SKM-1 (cell line): ENCODE results near the gene CTDSP2.
"Not testable (repeated sequence)": the region's sequence is repeated elsewhere in the genome, so short reads cannot be mapped to it uniquely, and the experiment has no call there.

Experiments
- DNase-seq: peaks from one replicate; lab custom pipeline; 2025; ENCODE audit not compliant: unreplicated experiment; lab: John Stamatoyannopoulos, UW

CTDSP2 gene

DNA sequence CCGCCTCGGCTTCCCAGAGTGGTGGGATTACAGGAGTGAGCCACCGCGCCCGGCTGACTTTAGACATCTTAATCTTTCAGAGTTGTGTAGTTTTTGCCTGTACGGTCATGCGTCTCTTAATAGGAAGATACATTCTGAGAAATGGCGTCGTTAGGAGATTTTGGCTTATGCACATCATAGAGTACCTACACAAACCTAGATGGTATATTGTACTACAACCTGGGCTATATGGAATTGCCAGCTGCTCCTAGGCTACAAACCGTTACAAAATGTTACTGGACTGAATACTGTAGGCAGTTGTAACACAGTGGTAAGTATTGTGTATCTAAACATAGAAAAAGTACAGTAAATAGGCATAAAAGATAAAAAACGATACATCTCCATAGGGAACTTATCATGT lies 62.7 kb downstream of the CTDSP2 start:
- no peak for DNase-seq

DNA sequence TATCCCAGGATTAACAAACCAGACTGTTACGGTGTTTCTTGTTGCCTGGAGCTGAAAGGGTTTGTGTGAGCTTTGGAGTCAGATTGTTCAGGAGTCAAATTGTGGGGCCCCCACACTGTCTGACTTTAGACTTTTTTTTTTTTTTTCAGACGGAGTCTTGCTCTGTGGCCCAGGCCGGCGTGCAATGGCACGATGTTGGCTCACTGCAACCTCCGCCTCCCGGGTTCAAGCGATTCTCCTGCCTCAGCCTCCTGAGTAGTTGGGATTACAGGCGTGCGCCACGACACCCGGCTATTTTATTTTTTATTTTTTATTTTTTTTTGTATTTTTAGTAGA lies 63.1 kb downstream of the CTDSP2 start:
- DNase-seq: no peak

GRCh38 chr12:57782608-57783465 lies 63.7 kb downstream of the CTDSP2 start, which contains the start of gene TSFM:
TSS of gene TSFM (plus strand) at chr12:57782787. CDS start at chr12:57782802, 15 bp downstream.
- DNase-seq: peak; percentile 48

DNA sequence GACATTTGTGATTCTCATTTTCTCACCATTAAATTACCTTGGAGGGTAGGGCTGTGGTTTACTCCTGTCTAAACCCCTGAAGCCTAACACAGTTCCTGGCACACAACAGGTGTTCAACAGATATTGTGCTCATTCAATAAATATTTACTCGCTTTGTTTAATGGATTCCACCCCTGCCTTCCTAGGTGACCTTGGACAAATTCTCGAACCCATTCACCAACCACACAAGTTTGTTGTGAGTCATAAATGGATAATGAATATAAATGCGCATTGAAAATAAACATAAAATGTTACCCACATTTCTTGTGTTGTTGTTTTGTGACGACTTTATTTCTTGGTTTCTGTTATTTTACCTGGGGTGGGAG lies 64.3 kb downstream of the CTDSP2 start:
- no peak for DNase-seq

DNA sequence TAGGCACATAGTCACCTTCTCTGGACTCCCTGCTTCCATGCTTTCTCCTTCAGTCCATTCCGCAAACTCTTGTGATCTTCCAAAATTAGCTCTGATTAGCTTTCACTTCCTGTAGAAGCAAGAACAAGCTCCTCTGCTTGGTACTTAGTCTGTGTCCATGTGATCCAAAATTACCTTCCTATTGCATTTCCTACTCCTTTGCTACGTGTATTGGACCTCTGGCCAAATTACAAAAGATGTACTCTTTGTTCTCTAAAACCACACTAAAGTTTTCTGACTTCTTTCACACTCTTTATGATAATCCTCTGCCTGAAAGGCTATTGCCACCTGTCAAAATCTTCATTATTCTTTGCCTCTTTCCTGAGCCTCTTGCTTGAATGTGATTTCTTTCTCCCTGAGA lies 64.7 kb downstream of the CTDSP2 start:
- no peak for DNase-seq

GRCh38 chr12:57781244-57781643 lies 65.3 kb downstream of the CTDSP2 start:
- DNase-seq: no peak

DNA sequence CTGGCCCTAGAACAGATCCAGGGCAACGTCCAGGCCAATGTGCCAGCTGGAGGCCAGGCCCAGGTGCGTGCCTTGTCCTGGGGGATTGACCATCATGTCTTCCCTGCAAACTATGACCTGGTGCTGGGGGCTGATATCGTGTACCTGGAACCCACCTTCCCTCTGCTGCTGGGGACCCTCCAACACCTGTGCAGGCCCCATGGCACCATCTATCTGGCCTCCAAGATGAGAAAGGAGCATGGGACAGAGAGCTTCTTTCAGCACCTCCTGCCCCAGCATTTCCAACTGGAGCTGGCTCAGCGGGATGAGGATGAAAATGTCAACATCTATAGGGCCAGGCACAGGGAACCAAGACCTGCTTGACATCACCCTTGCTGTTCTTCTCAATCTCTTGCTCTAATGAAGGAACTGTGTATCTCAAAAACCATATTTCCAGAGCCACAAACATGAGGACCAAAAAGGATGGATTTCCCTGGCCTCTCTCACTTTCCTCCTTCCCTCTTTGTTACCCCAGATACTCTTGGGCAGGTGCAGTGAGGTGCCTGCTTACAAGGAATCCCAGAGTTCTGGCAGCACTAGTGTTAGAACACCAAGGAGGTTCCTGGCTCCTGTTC lies 66.1 kb downstream of the CTDSP2 start:
- DNase-seq: no peak

DNA sequence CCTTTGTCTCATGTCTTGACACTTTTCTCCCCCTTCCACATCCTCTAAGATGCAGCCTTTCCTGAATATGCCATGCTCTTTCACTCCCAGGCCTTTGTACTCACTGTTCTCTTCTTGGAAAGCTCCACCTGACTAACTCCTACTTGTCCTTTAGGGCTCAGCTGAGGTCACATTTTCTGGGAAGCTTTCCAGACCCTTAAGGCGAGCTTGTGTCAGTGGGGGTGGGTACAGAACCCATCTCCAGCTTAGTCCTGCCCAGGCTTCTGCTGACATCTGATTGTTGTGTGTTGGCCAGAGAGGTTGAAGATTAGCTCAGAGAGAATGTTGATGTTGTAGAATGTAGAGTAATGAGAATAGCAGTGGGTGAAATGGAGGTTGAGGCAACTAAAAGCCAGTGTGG lies 66.8 kb downstream of the CTDSP2 start:
- no peak for DNase-seq

DNA sequence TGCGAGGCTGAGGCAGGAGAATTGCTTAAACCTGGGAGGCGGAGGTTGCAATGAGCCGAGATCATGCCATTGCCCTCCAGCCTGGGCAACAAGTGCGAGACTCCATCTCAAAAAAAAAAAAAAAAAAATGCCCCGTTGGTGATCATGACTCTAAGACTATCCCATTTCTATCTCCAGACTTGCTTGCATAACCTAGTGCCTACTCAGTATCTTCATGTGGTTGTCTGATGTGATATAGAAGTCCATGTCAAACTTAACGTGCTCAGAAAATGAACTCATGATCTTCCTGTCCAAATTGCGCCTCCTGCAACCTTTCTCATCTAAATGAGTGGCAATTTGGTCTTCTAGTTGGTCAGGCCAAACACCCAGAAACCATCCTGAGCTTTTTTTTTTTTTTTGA lies 68.6 kb downstream of the CTDSP2 start:
- DNase-seq: no peak

DNA sequence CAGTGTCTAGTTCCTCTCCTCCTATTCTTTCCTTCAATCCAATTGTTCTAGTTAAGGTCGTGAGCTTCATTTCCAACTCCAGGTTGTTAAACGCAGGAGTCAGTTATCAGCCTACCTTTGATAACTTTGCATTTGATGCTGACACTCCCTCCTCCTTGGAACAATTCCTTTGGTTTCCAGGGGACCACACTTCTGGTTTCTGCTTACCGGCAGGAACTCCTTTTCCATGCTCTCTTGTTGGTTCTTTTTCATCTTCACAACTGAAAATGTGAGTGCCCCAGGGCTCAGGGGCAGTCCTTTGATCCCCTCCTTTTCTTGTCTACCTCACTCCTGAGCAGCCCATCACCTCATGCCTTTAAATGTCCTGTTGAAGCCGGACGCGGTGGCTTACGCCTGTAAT lies 69.2 kb downstream of the CTDSP2 start:
- DNase-seq: no peak

- no peak for DNase-seq
These were observed 70.3 kb downstream of the CTDSP2 start for GRCh38 chr12:57776247-57776587.

- DNase-seq: peak; percentile 57
These were observed 70.8 kb downstream of the CTDSP2 start for GRCh38 chr12:57775563-57776246.

GRCh38 chr12:57775044-57775443 lies 71.5 kb downstream of the CTDSP2 start:
- DNase-seq: no peak

DNA sequence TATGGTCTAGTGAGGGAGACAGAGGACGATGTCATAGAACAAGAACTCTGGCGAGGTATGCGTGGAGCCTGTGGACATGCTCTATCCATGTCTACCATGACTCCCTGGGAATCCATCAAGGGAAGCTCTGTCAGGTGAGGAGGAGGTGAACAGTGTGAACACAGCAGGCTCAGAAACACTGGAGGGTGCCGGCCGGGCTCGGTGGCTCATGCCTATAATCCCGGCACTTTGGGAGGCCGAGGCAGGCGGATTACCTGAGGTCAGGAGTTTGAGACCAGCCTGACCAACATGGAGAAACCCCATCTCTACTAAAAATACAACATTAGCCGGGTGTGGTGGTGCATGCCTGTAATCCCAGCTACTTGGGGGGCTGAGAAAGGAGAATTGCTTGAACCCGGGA lies 71.9 kb downstream of the CTDSP2 start:
- DNase-seq: not testable (repeated sequence)

GRCh38 chr12:57772429-57773322 lies 73.9 kb downstream of the CTDSP2 start, which contains the start of gene EEF1AKMT3:
TSS of gene EEF1AKMT3 (plus strand) at chr12:57772614. CDS start at chr12:57772725, 111 bp downstream.
- no peak for DNase-seq

GRCh38 chr12:57771873-57772428 lies 74.6 kb downstream of the CTDSP2 start, which contains the start of gene METTL1:
TSS of gene METTL1 (minus strand) at chr12:57772105. CDS start at chr12:57772083, 22 bp downstream.
- peak; percentile 79 for DNase-seq

- peak; percentile 53 for DNase-seq
These were observed 75.2 kb downstream of the CTDSP2 start for GRCh38 chr12:57771236-57771872.

DNA sequence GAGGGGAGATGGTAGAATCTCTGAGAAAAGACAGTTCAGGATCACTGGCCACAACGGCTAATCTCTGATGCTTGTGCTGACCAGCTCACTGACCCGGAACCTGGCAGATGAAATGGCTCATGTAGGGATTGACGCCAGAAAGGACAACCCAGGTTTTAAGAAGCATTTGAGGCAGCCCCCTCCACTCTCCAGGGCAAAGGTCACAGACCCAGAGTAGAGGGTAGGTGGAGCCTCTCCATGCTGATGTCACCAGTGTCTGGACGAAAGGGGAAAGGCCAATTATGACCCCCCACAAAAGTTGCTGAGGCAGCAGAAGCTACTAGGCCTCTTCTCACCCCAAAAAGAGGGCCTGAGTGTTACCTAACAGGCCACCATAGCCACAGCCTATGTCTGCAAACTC lies 75.8 kb downstream of the CTDSP2 start:
- no peak for DNase-seq
